HG02981 (cell line): Measurements from ENCODE around the gene LAMP5.

Experiments used
- ATAC-seq: cut with Tn5 transposase; IDR thresholded peaks from one replicate; pipeline ENCODE4 v1.9.1; 2021; ENCODE audit warnings: mild to moderate bottlenecking, moderate library complexity; ENCODE audit not compliant: unreplicated experiment

LAMP5 gene

DNA sequence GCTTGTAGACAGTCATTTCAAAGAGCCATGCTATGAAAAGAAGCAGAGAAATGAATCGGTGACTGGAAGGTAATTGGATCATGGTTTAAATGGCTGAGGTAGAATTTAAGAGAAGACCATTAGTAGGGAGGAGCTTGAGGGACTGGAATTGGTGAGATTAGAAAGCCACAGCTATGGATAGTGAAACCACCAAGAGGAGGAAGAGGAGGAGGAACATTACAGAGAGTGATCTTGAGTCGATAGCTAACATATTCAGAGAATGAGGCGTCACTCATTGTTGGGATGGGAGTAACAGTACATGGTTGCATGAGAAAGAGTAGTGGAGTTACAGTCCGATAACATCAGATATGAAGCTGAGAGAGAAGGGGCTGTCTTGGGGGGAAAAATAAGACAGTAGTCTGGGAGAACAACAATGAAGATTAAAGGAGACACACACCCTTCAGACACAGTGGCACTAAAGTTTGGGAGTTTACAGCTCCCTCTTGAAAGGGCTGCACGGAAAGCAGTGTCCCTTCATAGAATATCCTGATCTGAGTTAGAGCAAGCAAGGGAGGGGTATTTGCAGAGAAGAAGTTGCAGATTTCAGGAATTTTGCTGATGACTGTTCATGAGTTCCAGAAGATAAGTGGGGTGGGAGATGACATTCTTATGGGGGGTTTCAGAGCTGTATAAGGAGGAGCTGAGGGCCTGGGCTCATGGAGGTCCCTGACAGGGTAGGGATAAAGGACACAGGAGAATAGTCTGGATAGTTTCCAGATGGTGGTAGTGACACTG lies 15.1 kb upstream of the LAMP5 start:
- no peak for ATAC-seq

GRCh38 chr20:9500121-9500520 lies 14.3 kb upstream of the LAMP5 start:
- peak; percentile 57 for ATAC-seq

DNA sequence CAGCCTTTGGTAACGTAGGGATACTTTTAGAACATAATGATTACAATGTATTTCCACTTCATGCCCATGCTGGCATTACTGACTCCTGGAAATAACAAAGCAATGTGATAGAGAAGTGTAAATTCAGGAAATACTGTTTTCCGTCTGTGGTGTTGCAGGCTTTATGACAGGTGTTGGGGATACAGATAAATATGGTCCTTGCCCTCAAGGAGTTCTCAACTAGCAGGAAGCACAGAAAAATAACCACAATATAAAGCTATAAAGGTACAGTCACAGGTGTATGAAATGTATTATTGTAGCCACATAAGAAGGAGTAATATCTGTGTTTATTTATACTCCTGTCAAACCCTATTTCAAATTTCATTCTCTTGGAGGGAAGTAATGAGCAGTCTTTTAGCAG lies 12.9 kb upstream of the LAMP5 start:
- no peak for ATAC-seq

DNA sequence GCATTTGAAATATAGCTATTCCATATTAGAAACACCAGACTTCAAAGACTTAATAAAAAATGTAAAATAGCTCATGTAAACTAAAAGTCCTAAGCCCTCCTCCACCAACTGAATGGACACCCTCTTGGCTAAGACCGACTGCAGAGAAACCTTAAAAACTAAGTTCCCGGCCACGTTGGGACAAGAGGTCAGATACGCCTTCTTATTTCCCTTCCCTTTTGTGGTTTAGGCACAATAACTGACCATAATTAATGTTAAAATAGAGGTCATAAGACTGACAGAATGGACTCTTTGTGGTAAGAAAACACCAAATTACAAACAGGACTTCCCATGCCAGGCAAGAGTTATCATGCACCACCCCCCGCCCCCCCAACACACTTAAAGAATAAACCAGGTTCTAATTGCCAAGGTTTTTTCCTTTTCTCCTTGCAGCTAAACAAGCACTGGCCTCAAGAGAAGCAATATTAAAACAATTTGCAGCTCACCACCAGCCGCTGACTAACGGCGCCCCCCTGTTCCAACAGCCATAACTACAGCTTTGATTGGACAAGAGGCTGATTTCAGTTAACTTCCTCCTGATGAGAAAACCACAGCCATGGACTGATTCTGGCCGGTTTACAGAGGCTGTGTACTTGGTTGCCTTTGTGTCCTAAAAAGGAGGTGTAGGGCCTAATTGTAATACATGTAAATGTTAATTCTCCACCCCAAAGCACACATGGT lies 10.7 kb upstream of the LAMP5 start:
- no peak for ATAC-seq

DNA sequence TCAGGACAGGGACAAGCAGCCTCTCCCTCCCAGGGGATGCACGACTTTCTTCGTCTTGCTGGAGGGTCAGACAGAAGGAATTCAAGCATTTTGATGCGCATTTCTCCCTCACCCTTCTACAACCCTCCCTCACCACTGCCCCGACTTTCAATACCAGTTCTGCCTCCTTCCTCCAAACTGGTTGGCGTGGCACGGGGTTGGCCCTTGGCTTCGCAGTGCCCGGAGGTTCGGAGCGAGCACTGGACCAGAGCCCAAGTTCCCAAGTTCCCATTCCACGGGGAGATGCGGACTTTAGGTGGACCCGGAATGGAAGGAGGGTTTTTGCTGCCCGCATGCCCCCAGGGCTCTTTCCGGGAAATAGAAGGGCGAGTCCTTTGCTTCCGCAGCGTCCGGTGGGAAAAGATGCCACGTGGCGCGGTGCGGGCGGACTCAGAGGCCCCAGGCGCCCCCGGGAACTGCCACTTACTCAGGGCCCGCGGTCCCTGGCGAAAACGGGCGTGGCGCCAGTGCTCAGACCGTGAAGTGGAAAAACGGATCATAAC lies 8.0 kb upstream of the LAMP5 start:
- ATAC-seq = no peak

GRCh38 chr20:9506964-9507369 lies 7.4 kb upstream of the LAMP5 start:
- ATAC-seq = no peak

DNA sequence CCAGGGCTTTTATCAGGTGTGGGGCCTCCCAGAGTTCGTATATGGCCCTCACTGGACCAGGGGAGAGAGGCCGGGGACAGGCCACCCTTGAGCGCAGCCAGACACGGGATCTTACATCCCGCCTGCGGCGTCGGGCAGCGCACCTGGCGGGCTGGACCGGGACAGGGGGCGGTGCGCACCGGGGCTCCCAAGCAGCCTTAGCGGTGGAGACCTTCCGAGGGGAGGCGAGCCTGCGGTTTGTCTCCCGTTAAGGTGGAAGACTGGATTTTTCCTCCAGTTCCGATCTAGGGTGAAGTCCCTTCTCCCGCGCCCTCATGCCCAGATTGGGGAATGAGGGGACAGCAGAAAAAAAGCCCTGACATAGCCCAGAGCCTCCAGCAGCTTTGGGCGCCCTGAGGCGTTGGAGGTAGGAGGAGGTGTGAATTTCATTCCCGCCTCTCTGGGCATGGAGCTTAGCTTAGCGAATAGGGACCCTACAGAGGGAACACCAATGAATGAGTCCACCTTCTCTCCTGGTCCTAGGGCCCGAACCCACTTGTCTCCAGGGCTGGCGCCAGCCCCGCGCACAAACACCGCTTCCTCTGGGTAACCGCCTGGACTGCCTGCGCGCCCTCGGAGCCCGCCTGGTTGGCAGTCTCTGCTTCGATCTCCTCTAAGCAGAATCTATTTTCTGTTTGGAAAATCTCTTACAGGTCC lies 6.7 kb upstream of the LAMP5 start:
- ATAC-seq = no peak

GRCh38 chr20:9508240-9508661 lies 6.1 kb upstream of the LAMP5 start:
- no peak for ATAC-seq

- ATAC-seq = no peak
Measured at GRCh38 chr20:9508696-9509178, 5.7 kb upstream of the LAMP5 start.

DNA sequence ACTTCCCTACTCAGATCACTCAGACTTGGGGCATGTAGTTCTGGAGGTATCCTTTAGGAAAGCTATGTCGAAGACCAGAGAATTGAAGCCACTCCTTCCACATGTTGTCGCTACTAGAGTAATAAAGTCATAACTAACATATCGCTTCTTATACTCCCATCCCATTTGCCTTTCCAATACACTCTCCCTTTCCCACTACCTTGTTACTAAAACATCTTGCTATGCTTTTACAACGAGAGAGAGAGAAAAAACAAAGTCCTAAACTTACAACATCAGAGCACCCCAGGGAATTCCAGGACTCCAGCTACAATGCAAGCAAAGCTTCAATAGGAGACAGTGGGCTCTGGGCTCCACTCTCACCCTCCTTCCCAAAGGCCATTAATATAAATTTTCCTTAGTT lies 5.1 kb upstream of the LAMP5 start:
- ATAC-seq = no peak

- ATAC-seq = no peak
Measured at GRCh38 chr20:9510911-9511310, 3.5 kb upstream of the LAMP5 start.

DNA sequence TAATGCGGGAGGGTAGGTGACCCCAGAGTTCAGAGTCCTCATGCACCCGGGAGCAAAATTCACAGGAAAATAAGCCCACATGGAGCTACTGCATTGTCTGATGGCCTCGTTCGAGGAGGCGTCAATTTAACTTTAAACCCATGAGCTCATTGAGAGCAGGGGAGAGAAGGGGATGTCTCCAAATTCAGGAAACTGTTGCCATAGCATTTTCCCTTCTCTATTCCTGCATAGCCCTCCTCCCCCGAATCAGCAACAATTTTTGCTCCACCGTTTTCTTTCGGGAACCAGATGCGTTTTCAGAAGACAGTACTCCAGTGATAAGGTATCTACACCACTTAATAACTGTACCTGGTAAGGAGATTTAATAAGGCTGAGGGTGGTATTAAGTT lies 324 bp upstream of the LAMP5 start:
- ATAC-seq = no peak

GRCh38 chr20:9515214-9515585 lies 810 bp downstream of the LAMP5 start:
- no peak for ATAC-seq

DNA sequence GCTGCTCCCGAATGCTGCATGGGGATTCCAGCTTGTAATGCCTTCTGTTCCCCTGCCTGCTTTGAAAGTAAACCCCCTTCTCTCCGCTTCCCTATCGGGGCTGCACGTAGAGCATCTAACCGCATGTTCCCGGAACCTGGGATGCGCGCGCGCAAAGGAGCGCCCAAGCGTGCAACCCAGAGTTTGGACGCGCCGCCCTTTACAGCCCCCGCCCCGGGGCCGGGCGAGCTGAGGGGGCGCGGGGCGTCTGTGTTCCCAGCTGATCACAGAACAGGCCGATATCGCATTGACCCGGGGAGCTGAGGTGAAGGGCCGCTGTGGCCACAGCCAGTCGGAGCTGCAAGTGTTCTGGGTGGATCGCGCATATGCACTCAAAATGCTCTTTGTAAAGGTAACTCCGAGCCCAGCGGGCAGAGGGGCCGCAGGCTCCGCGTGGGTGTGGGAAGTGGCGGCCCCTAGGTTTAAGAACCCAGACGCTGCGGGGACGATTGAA lies 1.4 kb downstream of the LAMP5 start:
- no peak for ATAC-seq

- ATAC-seq = no peak
Measured at GRCh38 chr20:9516234-9516871, 2.0 kb downstream of the LAMP5 start.

- ATAC-seq = no peak
Measured at GRCh38 chr20:9517297-9518162, 3.1 kb downstream of the LAMP5 start.

- ATAC-seq = no peak
Measured at GRCh38 chr20:9518576-9519175, 4.3 kb downstream of the LAMP5 start.

GRCh38 chr20:9520086-9520485 lies 5.7 kb downstream of the LAMP5 start:
- ATAC-seq = no peak

- ATAC-seq = no peak
Measured at GRCh38 chr20:9523636-9524035, 9.2 kb downstream of the LAMP5 start.

DNA sequence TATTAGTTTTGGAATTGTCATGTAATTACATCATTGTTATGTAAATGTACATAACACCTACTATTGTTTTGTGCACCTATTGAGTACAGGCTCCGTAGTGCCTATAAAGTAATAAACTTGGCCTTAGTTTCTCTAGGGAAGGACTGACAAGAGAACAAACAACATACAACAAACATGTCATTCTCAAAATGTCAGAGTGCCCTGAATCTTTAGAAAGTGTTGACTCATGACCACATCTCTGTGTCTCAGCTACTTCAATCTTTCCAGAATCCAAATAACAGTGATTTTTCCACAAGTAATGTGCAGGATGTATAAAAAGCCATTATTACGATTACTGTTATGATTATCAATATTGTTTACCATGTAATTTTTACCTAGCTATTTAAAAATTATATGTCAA lies 17.2 kb downstream of the LAMP5 start:
- no peak for ATAC-seq
